ENCODE data around the gene KRTAP22-2.

- TF ChIP-seq, protein P1, sequence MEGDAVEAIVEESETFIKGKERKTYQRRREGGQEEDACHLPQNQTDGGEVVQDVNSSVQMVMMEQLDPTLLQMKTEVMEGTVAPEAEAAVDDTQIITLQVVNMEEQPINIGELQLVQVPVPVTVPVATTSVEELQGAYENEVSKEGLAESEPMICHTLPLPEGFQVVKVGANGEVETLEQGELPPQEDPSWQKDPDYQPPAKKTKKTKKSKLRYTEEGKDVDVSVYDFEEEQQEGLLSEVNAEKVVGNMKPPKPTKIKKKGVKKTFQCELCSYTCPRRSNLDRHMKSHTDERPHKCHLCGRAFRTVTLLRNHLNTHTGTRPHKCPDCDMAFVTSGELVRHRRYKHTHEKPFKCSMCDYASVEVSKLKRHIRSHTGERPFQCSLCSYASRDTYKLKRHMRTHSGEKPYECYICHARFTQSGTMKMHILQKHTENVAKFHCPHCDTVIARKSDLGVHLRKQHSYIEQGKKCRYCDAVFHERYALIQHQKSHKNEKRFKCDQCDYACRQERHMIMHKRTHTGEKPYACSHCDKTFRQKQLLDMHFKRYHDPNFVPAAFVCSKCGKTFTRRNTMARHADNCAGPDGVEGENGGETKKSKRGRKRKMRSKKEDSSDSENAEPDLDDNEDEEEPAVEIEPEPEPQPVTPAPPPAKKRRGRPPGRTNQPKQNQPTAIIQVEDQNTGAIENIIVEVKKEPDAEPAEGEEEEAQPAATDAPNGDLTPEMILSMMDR (IDR thresholded peaks at IDR 0.05): no peak
- TF ChIP-seq POLR2A (IDR thresholded peaks at IDR 0.05) (no peak), POLR2AphosphoS5 (IDR thresholded peaks at IDR 0.05) (no peak)
Observed at GRCh38 chr21:30598802-30599201, 8.6 kb upstream of the KRTAP22-2 start, which contains the start of gene KRTAP6-2.

Measured in upper lobe of left lung (tissue), 4 donors.